GM12892 (cell line): ENCODE results near the gene KHDRBS2. TPM values are rescaled to one million over a fixed set of nuclear protein-coding genes. Genes with fewer than 3 reads are reported as not detected.

ENCODE experiments used
- DNase-seq: peaks from one replicate; pipeline ENCODE4 v3.0.0; 2011; ENCODE audit not compliant: insufficient read length
- FAIRE-seq: peaks from 2 replicates; lab custom pipeline; 2011; peaks lifted over from hg19 to GRCh38; lab: Jason Lieb, UNC
- POLR2A ChIP-seq: IDR thresholded peaks from 2 replicates; pipeline ENCODE4 v1.6.1; 2011; ENCODE audit warnings: low read depth, low read length, control low read depth
- POLR2AphosphoS5 ChIP-seq: IDR thresholded peaks from 2 replicates; pipeline ENCODE4 v1.6.1; 2011; ENCODE audit warnings: low read depth, low read length, control low read depth
- TAF1 ChIP-seq: IDR thresholded peaks from 2 replicates; pipeline ENCODE4 v1.6.1; 2011; ENCODE audit warnings: low read depth, mild to moderate bottlenecking, control low read depth, low read length, borderline replicate concordance
- polyA plus RNA-seq: library from polyadenylated mRNA; unstranded; fragments of >200 nt; gene quantifications from one replicate; pipeline ENCODE4 v1.2.1, GENCODE V29; 2012; ENCODE audit warnings: missing spikeins, inconsistent platforms; ENCODE audit not compliant: missing spikeins

The KHDRBS2 gene
- polyA plus RNA-seq = not detected

DNA sequence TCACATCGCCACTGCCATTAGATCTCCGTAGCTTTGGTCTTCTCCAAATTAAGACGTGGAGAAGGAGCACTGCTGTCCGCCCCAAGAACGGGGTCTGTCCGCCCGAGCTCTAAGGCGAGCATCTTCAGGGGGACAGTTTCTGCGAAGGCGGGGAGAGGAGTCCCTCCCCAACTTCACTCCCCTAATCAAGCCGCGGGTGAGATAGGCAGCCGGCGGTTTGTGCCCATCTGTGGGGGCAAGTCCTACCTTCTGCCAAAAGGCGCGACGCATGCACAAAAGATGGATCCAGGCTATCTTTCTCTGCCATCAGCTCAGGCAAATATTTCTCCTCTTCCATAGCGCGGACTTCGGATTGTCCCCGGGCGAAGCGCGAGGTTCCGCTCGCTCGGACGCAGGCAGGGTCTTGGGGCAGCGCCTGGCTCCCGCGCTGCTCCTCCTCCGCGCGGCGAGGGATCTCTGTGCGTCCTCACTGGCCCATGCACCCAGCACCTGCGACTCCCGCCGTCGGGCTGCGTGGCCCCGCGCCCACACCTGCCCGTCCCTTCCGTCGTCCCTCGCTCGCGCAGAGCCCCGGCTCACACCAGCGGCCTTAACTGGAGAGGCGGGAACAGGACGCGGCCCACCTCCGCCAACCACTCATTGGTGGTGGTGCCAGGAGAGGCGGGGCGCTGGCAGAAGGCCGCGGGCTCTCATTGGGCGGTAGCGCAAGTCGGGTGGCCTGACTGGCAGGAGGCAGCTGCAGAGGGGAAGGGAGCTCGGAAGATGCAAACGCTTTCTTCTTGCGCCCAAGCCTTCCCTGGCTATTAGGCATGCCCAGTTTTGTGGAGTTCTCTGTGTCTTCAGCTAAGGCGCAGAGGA is at the start of gene KHDRBS2:
KHDRBS2 (minus strand) TSS at position 614 of the 858 bp plus-strand sequence.
- FAIRE-seq (no peak), DNase-seq (peak; percentile 38)
- no peak for TF ChIP-seq TAF1
- TF ChIP-seq POLR2AphosphoS5 = no peak
- no peak for TF ChIP-seq POLR2A

DNA sequence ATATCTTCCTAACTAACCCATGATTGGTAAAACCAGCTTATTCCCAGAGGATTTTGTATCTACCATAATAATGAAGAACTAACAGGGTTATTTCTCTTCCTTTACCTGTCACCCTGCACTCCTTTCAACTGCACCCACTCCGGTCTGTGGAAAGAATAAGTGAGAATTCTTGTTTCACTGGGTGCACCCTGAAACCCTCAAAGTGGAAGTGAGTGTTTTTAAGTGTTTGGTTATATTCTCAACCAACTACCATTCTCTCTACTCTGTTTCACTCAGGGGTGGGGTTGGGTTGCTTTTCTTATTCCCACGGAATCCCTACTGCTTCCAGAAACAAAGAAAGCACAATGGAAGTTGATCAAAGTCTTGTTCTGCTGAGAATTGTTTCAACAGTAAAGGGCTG is 42.6 kb upstream of the KHDRBS2 start:
- TF ChIP-seq TAF1 = no peak
- TF ChIP-seq POLR2AphosphoS5 = no peak
- TF ChIP-seq POLR2A = no peak
- no peak for DNase-seq
- no peak for FAIRE-seq

DNA sequence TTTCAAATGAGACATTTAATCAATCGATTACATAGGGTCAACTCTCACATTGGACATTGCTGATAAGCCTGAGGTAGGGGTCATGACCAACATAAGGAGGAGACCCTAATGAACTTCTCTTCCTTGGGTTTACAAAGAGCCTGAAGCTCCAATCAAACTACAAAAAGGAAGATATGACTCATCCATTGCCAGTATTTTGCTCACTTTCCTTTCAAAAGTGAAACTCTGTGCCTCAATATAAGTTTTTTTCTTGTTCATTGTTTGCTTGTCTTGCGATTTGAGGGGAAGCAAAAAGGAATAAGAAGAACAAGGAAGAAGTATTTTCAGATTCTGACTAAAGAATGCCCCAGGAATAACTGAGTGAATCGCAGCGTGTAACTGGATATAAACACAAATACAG is 38.8 kb upstream of the KHDRBS2 start:
- DNase-seq (no peak), FAIRE-seq (no peak)
- TF ChIP-seq POLR2A (no peak), TAF1 (no peak), POLR2AphosphoS5 (no peak)

DNA sequence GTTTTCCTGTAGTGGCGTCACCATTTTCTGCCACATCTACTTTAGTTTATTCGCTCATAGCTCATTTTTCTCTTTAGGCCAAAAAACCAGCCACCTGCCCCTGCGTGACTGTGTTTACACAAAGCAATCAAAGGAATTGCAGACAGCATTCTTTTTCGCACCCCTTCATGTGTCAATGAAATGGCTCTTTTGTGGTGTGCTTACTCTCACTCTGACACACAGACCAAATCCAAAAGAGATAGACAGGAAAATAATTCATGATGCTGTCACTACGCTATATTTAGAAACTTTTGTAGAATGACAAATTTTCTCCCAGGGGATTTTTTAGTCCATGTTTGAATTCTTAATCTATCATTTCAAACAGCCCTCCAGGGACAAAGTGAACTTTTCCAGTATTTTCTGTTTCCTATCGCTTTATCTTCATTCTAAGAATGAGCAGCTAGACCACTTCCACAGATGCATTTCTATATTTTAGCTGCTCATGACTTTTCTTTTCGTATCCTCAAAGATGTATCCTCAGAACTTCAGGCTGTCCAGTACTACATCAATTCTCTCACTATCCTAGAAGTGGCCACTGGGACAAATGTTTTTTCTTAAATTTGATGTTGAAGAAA is 37.9 kb upstream of the KHDRBS2 start:
- FAIRE-seq = no peak
- DNase-seq = no peak
- TF ChIP-seq POLR2AphosphoS5 = no peak
- no peak for TF ChIP-seq POLR2A
- no peak for TF ChIP-seq TAF1

DNA sequence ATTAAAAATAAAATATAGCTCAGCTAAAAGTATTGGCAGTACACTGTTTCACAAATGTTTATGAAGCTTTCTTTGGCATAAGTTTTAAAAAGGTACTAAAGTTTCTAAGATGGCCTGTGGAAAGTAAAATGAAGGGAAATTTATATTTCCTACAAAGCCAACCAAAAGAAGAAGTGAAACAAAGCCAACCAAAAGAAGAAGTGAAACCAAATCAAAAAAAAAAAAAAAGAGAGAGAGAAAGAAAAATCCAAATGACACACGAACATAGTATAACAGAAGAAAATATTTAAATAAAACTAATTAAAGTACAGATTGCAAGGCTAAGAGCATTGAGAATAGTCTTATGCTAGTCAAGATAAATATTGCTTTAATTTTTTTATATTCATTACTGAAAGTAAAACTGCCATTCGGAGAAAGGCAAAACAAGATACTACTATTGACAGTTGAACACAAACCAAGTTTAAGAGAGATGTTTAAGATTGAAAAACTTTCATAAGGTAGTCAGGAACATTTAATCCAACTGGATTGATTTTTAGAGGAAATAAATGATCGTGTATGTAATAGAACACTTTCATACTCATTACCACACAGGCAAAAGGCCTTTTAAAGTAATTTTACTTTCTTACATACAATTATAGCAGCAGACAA is 12.8 kb upstream of the KHDRBS2 start:
- DNase-seq (no peak), FAIRE-seq (peak; percentile 17)
- TF ChIP-seq POLR2AphosphoS5 = no peak
- no peak for TF ChIP-seq POLR2A
- no peak for TF ChIP-seq TAF1

DNA sequence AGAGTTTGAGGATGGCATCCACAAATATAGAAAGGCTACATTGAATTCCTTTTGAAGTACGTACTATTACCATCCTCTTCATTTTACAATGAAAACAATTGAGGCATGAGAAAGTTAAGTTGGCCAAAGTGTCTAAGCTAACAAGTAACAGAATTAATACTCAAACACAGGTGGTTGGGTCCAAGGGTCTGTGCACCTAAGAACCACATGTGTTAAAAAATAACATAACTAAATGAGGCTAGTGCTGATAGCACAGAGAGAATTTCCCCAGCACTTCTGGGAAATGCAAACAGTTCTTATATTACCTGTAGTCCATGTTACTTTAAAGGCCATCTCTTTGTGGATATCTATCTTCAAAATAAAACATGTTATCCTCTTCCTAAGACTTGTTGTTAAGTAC is 10.5 kb upstream of the KHDRBS2 start:
- DNase-seq (no peak), FAIRE-seq (no peak)
- TF ChIP-seq TAF1 (no peak), POLR2A (no peak), POLR2AphosphoS5 (no peak)

DNA sequence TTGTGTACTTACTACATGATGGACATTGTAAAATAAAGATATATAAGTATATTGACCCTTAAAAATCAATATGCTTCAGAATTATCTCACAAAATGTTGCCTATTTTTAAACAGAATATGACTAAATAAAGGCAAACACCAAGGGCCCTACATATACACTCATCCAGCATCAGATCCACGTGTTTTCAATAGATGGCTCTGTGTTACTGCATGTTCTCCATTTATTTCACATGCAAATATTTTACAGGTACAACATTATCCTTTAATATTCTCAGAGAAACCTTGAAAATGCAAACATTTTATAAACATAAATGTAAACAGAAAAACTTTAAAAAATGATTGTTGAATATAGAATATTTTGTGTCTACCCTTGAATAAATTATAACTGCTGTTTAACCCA is 2.9 kb upstream of the KHDRBS2 start:
- DNase-seq (no peak), FAIRE-seq (no peak)
- TF ChIP-seq POLR2A (no peak), TAF1 (no peak), POLR2AphosphoS5 (no peak)

DNA sequence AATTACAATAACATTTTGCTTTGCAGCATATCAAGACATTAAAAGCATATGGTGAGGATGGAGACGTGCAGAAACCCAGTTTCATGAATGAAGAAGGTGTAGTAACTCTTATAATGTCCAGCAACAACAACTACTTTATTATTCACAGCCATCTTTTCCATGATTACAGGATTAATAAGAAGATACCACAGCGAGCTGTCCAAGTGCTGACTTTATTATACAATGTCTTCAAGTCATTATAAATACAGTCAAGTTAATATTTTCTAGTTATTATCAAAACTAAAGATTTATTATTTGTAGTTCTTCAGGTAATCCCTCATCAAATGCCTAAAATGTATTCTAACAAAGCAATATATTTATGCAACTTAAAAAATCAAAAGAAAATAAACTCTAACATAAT is 2.5 kb upstream of the KHDRBS2 start:
- FAIRE-seq (no peak), DNase-seq (no peak)
- TF ChIP-seq TAF1 (no peak), POLR2AphosphoS5 (no peak), POLR2A (no peak)

DNA sequence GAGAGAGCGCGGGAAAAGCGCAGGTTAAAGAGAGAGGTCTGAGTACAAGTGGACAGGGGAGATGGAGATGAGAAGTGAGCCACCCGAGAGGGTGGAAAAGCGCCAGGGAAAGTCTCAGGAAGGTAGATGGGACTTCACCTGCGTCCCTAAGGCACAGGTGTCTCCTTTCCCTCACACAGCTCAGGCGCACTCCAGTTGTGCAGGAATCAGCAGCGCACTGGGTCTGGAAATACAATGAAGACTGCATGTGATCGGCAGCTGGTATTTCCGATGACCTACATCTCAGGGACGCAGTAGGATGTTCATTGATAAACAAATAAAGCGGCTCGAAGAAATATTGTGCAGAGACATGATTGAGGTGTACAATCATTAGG is 432 bp upstream of the KHDRBS2 start:
- no peak for FAIRE-seq
- no peak for TF ChIP-seq POLR2AphosphoS5
- no peak for TF ChIP-seq POLR2A
- no peak for TF ChIP-seq TAF1

DNA sequence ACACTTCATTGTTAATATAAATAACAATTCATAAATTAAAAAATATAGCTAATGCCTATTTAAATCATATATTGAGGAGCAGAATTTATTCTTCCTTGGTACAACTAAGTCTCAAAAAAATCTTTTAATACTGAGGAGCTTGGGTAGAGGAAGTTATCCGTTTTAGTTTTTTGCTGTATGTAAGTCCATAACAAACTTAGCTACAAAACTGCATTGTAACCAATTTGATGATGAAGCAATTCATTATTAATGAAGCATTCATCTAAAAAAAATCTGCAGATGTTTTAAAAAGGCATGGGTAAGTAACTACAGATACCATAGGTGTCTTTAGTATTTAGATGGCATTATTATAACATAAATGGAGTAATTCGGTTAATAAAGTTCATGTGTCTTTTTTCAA is 1.3 kb downstream of the KHDRBS2 start:
- TF ChIP-seq TAF1 (no peak), POLR2A (no peak), POLR2AphosphoS5 (no peak)
- no peak for FAIRE-seq

More for the DNA sequence above, 432 bp upstream of the KHDRBS2 start:
- DNase-seq = no peak

DNA sequence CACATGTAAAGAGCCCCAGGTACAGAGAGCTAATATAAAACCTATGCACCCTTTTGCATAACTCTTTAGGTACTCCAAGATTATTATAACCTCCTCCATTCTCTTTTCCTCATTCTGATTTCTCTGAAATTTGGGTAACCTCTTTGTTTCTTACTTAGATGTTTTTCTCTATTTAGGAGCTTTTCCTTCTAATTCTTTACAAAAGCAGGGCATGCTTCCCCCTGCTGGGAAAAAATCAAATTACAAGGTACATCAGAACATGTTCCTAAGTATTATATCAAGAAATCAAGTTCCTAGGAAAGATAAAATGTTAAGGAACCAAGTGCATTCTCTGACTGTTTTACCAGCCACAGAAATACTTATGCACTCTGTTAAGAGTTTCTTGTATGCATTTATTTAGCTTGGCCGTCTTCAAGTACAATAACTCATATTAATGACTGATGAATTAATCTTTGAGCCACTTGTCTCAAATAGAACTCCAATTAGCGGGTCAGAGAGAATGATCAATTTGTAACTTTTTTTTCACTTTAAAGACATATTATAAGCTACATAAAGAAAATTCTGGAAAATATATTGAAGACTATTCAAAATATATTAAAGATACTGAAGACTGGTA is 2.1 kb downstream of the KHDRBS2 start:
- FAIRE-seq = no peak
- DNase-seq = no peak
- TF ChIP-seq TAF1 = no peak
- TF ChIP-seq POLR2A = no peak
- no peak for TF ChIP-seq POLR2AphosphoS5

More for the DNA sequence above, 1.3 kb downstream of the KHDRBS2 start:
- DNase-seq = no peak
